Peyer's patch (tissue), 4 donors: Measurements from ENCODE around the gene CCNJL. TPM values are rescaled to one million over a fixed set of nuclear protein-coding genes. Genes with fewer than 3 reads are reported as not detected.

Source experiments
- DNase-seq, 3 donors: peaks; one replicate each; pipeline ENCODE4 v3.0.0-alpha.2; 2017 to 2019
- H3K27ac ChIP-seq, 4 donors: fragments of 200-600 bp; sonication (generic); one replicate each; pipeline ENCODE4 v1.5.1; 2016 to 2019
- H3K27me3 ChIP-seq, 2 donors: fragments of 200-600 bp; sonication (generic); one replicate each; pipeline ENCODE4 v1.5.1; 2019
- H3K36me3 ChIP-seq, 3 donors: fragments of 200-600 bp; sonication (generic); one replicate each; pipeline ENCODE4 v1.5.1; 2016 to 2019
- H3K4me1 ChIP-seq, 4 donors: fragments of 200-600 bp; sonication (generic); one replicate each; pipeline ENCODE4 v1.5.1; 2016 to 2019
- H3K4me3 ChIP-seq, 4 donors: fragments of 200-600 bp; sonication (generic); 1 replicate in 3 of 4; 2 replicates in 1 of 4; pipeline ENCODE4 v1.5.1; 2016 to 2019; ENCODE audit warnings: mild to moderate bottlenecking in 1 of 4
- H3K9me3 ChIP-seq, 4 donors: fragments of 200-600 bp; sonication (generic); one replicate each; pipeline ENCODE4 v1.5.1; 2016 to 2019; ENCODE audit warnings: mild to moderate bottlenecking in 1 of 4
- CTCF ChIP-seq, 6 experiments: fragments of 450-650 bp in 4 of 6; fragments of 200-600 bp in 2 of 6; sonication (generic) in 1 of 6; IDR thresholded peaks; one replicate each; pipeline ENCODE4 v1.5.1; 2017 to 2019; ENCODE audit warnings: antibody characterized with exemption in 6 of 6, mild to moderate bottlenecking in 3 of 6, moderate library complexity in 1 of 6
- POLR2A ChIP-seq, 2 donors: fragments of 450-650 bp; IDR thresholded peaks; one replicate each; pipeline ENCODE4 v1.5.1; 2017; ENCODE audit warnings: antibody characterized with exemption in 2 of 2, mild to moderate bottlenecking in 2 of 2, moderate library complexity in 2 of 2
- total RNA-seq, 4 donors: library from RNA; depleted of rRNA; stranded (reverse); fragments of >200 nt; gene quantifications; one replicate each; pipeline ENCODE4 v1.1.0, GENCODE V29; 2016

CCNJL gene
- total RNA-seq, 4 donors from 2014 or later = 6.9 to 15.1 (median 12.6) TPM

- Histone ChIP-seq H3K9me3 (no peaks in the 10 kb centered on the region), H3K36me3 (no peaks in the 10 kb centered on the region), H3K27me3 (no peaks in the 10 kb centered on the region), H3K4me1 (peaks cover 0 to 19% (median 0%) of the 10 kb centered on the region in 4 donors), H3K4me3 (no peak overlapping the region), H3K27ac (peak overlapping the region in 3 of 4 donors; percentile 10 to 48 (median 18))
- TF ChIP-seq CTCF (IDR thresholded peaks at IDR 0.05) (no peak), POLR2A (IDR thresholded peaks at IDR 0.05) (no peak)
- peak in 2 of 3 donors; percentile 53 to 63 for DNase-seq
These were observed 24.8 kb downstream of the CCNJL start for GRCh38 chr5:160287378-160288051.

- H3K36me3 ChIP-seq = no peaks in the 10 kb centered on the region
- peak overlapping the region in 2 of 4 donors; percentile 10 to 48 for H3K27ac ChIP-seq
- DNase-seq = no peak
- no peak overlapping the region for H3K4me3 ChIP-seq
- no peaks in the 10 kb centered on the region for H3K9me3 ChIP-seq
- no peaks in the 10 kb centered on the region for H3K27me3 ChIP-seq
- peaks cover 0 to 19% (median 0%) of the 10 kb centered on the region in 4 donors for H3K4me1 ChIP-seq
- TF ChIP-seq POLR2A (IDR thresholded peaks at IDR 0.05) (no peak), CTCF (IDR thresholded peaks at IDR 0.05) (no peak)
These were observed 25.4 kb downstream of the CCNJL start for GRCh38 chr5:160286947-160287346.

GRCh38 chr5:160285316-160285715, 27.0 kb downstream of the CCNJL start:
- H3K27me3 ChIP-seq = no peaks in the 10 kb centered on the region
- no peak overlapping the region for H3K4me3 ChIP-seq
- no peaks in the 10 kb centered on the region for H3K36me3 ChIP-seq
- no peak overlapping the region for H3K27ac ChIP-seq
- H3K4me1 ChIP-seq = peaks cover 0 to 23% (median 0%) of the 10 kb centered on the region in 4 donors
- no peaks in the 10 kb centered on the region for H3K9me3 ChIP-seq
- no peak for TF ChIP-seq CTCF (IDR thresholded peaks at IDR 0.05)
- no peak for TF ChIP-seq POLR2A (IDR thresholded peaks at IDR 0.05)
- no peak for DNase-seq

GRCh38 chr5:160284291-160284873, 28.0 kb downstream of the CCNJL start:
- DNase-seq = no peak
- Histone ChIP-seq H3K36me3 (no peaks in the 10 kb centered on the region), H3K4me1 (peaks cover 0 to 29% (median 0%) of the 10 kb centered on the region in 4 donors), H3K27me3 (no peaks in the 10 kb centered on the region), H3K4me3 (no peak overlapping the region), H3K9me3 (no peaks in the 10 kb centered on the region), H3K27ac (no peak overlapping the region)
- TF ChIP-seq POLR2A (IDR thresholded peaks at IDR 0.05) = no peak
- no peak for TF ChIP-seq CTCF (IDR thresholded peaks at IDR 0.05)

- peaks cover 0 to 3% (median 0%) of the 10 kb centered on the region in 3 donors for H3K36me3 ChIP-seq
- H3K4me3 ChIP-seq = no peak overlapping the region
- peaks cover 0 to 19% (median 0%) of the 10 kb centered on the region in 4 donors for H3K4me1 ChIP-seq
- H3K27me3 ChIP-seq = no peaks in the 10 kb centered on the region
- TF ChIP-seq CTCF (IDR thresholded peaks at IDR 0.05) (no peak), POLR2A (IDR thresholded peaks at IDR 0.05) (no peak)
- H3K27ac ChIP-seq = peak overlapping the region in 1 of 4 donors; percentile 21
- no peak for DNase-seq
- no peaks in the 10 kb centered on the region for H3K9me3 ChIP-seq
These were observed 31.1 kb downstream of the CCNJL start for GRCh38 chr5:160281275-160281674.
